Prostate gland (tissue), 2 donors: ENCODE data around the gene AKAP7.

ENCODE experiments used
- CTCF ChIP-seq, 4 experiments: fragments of 200-600 bp in 2 of 4; fragments of 450-650 bp in 2 of 4; sonication (generic) in 2 of 4; IDR thresholded peaks; 1 replicate in 3 of 4; 2 replicates in 1 of 4; pipeline ENCODE4 v1.5.1; 2016 to 2019; ENCODE audit warnings: antibody characterized with exemption in 4 of 4, mild to moderate bottlenecking in 2 of 4, moderate library complexity in 2 of 4
- POLR2AphosphoS5 ChIP-seq: sonication (generic); formaldehyde crosslinking; IDR thresholded peaks from one replicate; pipeline ENCODE4 v1.6.1; 2017; ENCODE audit warnings: antibody characterized with exemption

DNA sequence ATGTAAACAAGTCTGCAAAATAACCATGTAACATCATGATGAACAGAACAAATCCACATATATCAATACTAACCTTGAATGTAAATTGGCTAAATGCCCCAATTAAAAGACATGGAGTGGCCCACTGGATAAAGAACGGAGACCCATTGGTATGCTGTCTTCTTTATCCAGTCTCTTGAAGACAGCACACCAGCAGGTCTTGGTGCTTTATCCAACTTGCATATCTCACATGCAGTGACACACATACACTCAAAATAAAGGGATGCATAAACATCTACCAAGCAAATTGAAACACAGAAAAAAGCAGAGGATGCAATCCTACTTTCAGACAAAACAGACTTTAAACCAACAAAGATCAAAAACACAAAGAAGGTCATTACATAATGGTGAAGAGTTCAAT, 41.9 kb upstream of the AKAP7 start:
- TF ChIP-seq POLR2AphosphoS5 (no peak), CTCF (IDR thresholded peaks at IDR 0.05) (no peak)
